ENCODE measurements around the gene PP2D1.
"Not testable (repeated sequence)": the region's sequence is repeated elsewhere in the genome, so short reads cannot be mapped to it uniquely, and the experiment has no call there.

Gene PP2D1

GRCh38 chr3:19970327-19970726 is 41.7 kb downstream of the PP2D1 start:
- no peak for DNase-seq
- no peaks in the 10 kb centered on the region for H3K27me3 ChIP-seq (ENCODE audit: insufficient read depth, low read depth, severe bottlenecking)
- no peak overlapping the region for H3K4me3 ChIP-seq (ENCODE audit: low read depth, low read length)
- peaks cover 24% of the 10 kb centered on the region for H3K36me3 ChIP-seq
- no peak overlapping the region for H3K27ac ChIP-seq
- no peaks in the 10 kb centered on the region for H3K9me3 ChIP-seq (ENCODE audit: severe bottlenecking)
- TF ChIP-seq CTCF (IDR thresholded peaks at IDR 0.05; ENCODE audit: low read depth, low read length), result no peak

- TF ChIP-seq CTCF (IDR thresholded peaks at IDR 0.05; ENCODE audit: low read depth, low read length), result no peak
- no peak overlapping the region for H3K4me3 ChIP-seq (ENCODE audit: low read depth, low read length)
- peaks cover 16% of the 10 kb centered on the region for H3K36me3 ChIP-seq
- no peaks in the 10 kb centered on the region for H3K27me3 ChIP-seq (ENCODE audit: insufficient read depth, low read depth, severe bottlenecking)
- H3K27ac ChIP-seq, result no peak overlapping the region
- no peaks in the 10 kb centered on the region for H3K9me3 ChIP-seq (ENCODE audit: severe bottlenecking)
- DNase-seq, result no peak
Measured at GRCh38 chr3:19967812-19968211, 44.3 kb downstream of the PP2D1 start.

- Histone ChIP-seq H3K9me3 (ENCODE audit: severe bottlenecking) (no peaks in the 10 kb centered on the region), H3K36me3 (peaks cover 12% of the 10 kb centered on the region), H3K27ac (no peak overlapping the region), H3K27me3 (ENCODE audit: insufficient read depth, low read depth, severe bottlenecking) (no peaks in the 10 kb centered on the region), H3K4me3 (ENCODE audit: low read depth, low read length) (no peak overlapping the region)
- no peak for TF ChIP-seq CTCF (IDR thresholded peaks at IDR 0.05; ENCODE audit: low read depth, low read length)
- no peak for DNase-seq
Measured at GRCh38 chr3:19967208-19967607, 44.9 kb downstream of the PP2D1 start.

- no peak for TF ChIP-seq CTCF (IDR thresholded peaks at IDR 0.05; ENCODE audit: low read depth, low read length)
- DNase-seq, result no peak
- H3K9me3 ChIP-seq (ENCODE audit: severe bottlenecking), result no peaks in the 10 kb centered on the region
- H3K27ac ChIP-seq, result no peak overlapping the region
- no peaks in the 10 kb centered on the region for H3K27me3 ChIP-seq (ENCODE audit: insufficient read depth, low read depth, severe bottlenecking)
- H3K4me3 ChIP-seq (ENCODE audit: low read depth, low read length), result no peak overlapping the region
- H3K36me3 ChIP-seq, result peaks cover 11% of the 10 kb centered on the region
Measured at GRCh38 chr3:19961960-19962359, 50.1 kb downstream of the PP2D1 start.

GRCh38 chr3:19960696-19961095 is 51.4 kb downstream of the PP2D1 start:
- Histone ChIP-seq H3K9me3 (ENCODE audit: severe bottlenecking) (no peaks in the 10 kb centered on the region), H3K27me3 (ENCODE audit: insufficient read depth, low read depth, severe bottlenecking) (no peaks in the 10 kb centered on the region), H3K36me3 (peaks cover 16% of the 10 kb centered on the region), H3K27ac (no peak overlapping the region), H3K4me3 (ENCODE audit: low read depth, low read length) (no peak overlapping the region)
- TF ChIP-seq CTCF (IDR thresholded peaks at IDR 0.05; ENCODE audit: low read depth, low read length), result no peak
- DNase-seq, result no peak

- Histone ChIP-seq H3K27ac (no peak overlapping the region), H3K36me3 (peaks cover 20% of the 10 kb centered on the region), H3K4me3 (ENCODE audit: low read depth, low read length) (no peak overlapping the region), H3K9me3 (ENCODE audit: severe bottlenecking) (no peaks in the 10 kb centered on the region), H3K27me3 (ENCODE audit: insufficient read depth, low read depth, severe bottlenecking) (no peaks in the 10 kb centered on the region)
- no peak for DNase-seq
- no peak for TF ChIP-seq CTCF (IDR thresholded peaks at IDR 0.05; ENCODE audit: low read depth, low read length)
Measured at GRCh38 chr3:19959505-19959904, 52.6 kb downstream of the PP2D1 start.

- not testable (repeated sequence) for H3K4me3 ChIP-seq (ENCODE audit: low read depth, low read length); H3K27me3 ChIP-seq (ENCODE audit: insufficient read depth, low read depth, severe bottlenecking); H3K27ac ChIP-seq; H3K9me3 ChIP-seq (ENCODE audit: severe bottlenecking); DNase-seq
- H3K36me3 ChIP-seq, result peaks cover 33% of the 10 kb centered on the region
Measured at GRCh38 chr3:19957354-19957753, 54.7 kb downstream of the PP2D1 start.
